ENCODE measurements around the gene ATP11B. TPM values are rescaled to one million over a fixed set of nuclear protein-coding genes. Genes with fewer than 3 reads are reported as not detected.

ATP11B gene
- total RNA-seq, 2 experiments from 2014 or later, result 139 to 143 TPM

- Mint-ChIP-seq H3K27me3 (no peaks in the 10 kb centered on the region), H3K4me3 (no peak overlapping the region), H3K4me1 (ENCODE audit: low read depth) (peaks cover 51% of the 10 kb centered on the region), H3K27ac (peak overlapping the region; percentile 66), H3K9me3 (no peaks in the 10 kb centered on the region), H3K36me3 (ENCODE audit: low read depth) (peaks cover 40% of the 10 kb centered on the region)
- peaks cover 21% of the 10 kb centered on the region for H3K4me1 ChIP-seq (ENCODE audit: insufficient read depth, low read length)
- no peak overlapping the region for H3K27ac ChIP-seq (ENCODE audit: low read depth in 1 of 2, low read length in 2 of 2)
- no peaks in the 10 kb centered on the region for H3K9me3 ChIP-seq (ENCODE audit: control insufficient read depth in 1 of 2, insufficient read depth in 1 of 2, low read length in 2 of 2)
- no peaks in the 10 kb centered on the region for H3K27me3 ChIP-seq (ENCODE audit: control insufficient read depth in 1 of 2, insufficient read depth in 2 of 2, low read length in 2 of 2)
- intact Hi-C loops (cut with DNase I, micrococcal nuclease), result loop anchor here (5.0 to 10.0 kb wide), 3 partner anchors 73 to 473 kb away; partner anchors contain the start of gene DCUN1D1 (in 1 of the 2)
- DNase-seq (peak in 3 of 14 experiments; percentile 30 to 34 (median 34)), ATAC-seq (ENCODE audit: poor library complexity) (peak; percentile 30)
- ChIA-PET POLR2A (no interaction called here), CTCF (interaction anchor here (0.9 to 1.5 kb wide), 4 partner anchors 8 to 270 kb away, joined by 3 to 6 read pairs (median 3); no protein-coding TSS in a partner anchor)
- TF ChIP-seq, protein P1, sequence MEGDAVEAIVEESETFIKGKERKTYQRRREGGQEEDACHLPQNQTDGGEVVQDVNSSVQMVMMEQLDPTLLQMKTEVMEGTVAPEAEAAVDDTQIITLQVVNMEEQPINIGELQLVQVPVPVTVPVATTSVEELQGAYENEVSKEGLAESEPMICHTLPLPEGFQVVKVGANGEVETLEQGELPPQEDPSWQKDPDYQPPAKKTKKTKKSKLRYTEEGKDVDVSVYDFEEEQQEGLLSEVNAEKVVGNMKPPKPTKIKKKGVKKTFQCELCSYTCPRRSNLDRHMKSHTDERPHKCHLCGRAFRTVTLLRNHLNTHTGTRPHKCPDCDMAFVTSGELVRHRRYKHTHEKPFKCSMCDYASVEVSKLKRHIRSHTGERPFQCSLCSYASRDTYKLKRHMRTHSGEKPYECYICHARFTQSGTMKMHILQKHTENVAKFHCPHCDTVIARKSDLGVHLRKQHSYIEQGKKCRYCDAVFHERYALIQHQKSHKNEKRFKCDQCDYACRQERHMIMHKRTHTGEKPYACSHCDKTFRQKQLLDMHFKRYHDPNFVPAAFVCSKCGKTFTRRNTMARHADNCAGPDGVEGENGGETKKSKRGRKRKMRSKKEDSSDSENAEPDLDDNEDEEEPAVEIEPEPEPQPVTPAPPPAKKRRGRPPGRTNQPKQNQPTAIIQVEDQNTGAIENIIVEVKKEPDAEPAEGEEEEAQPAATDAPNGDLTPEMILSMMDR (IDR thresholded peaks at IDR 0.05), result peak; percentile 71
- no peak overlapping the region for H3K4me3 ChIP-seq (ENCODE audit: low read length)
- peaks cover 14% of the 10 kb centered on the region for H3K36me3 ChIP-seq (ENCODE audit: insufficient read depth, low read length)
Measured at GRCh38 chr3:182909318-182910040, 116.2 kb downstream of the ATP11B start.

GRCh38 chr3:182910936-182911781 lies 117.9 kb downstream of the ATP11B start:
- POLR2A ChIA-PET, result interaction anchor here (0.8 kb wide), 1 partner anchor 117 kb away, joined by 3 read pairs; no protein-coding TSS in a partner anchor
- Histone ChIP-seq H3K9me3 (ENCODE audit: control insufficient read depth in 1 of 2, insufficient read depth in 1 of 2, low read length in 2 of 2) (no peaks in the 10 kb centered on the region), H3K27ac (ENCODE audit: low read depth in 1 of 2, low read length in 2 of 2) (peak overlapping the region in 1 of 2 donors; percentile 25), H3K4me3 (ENCODE audit: low read length) (no peak overlapping the region), H3K36me3 (ENCODE audit: insufficient read depth, low read length) (peaks cover 8% of the 10 kb centered on the region), H3K4me1 (ENCODE audit: insufficient read depth, low read length) (peaks cover 23% of the 10 kb centered on the region), H3K27me3 (ENCODE audit: control insufficient read depth in 1 of 2, insufficient read depth in 2 of 2, low read length in 2 of 2) (no peaks in the 10 kb centered on the region)
- peak in 1 of 14 experiments; percentile 22 for DNase-seq
- no peak overlapping the region for H3K4me3 Mint-ChIP-seq
- H3K27me3 Mint-ChIP-seq, result no peaks in the 10 kb centered on the region
- peak; percentile 28 for ATAC-seq (ENCODE audit: poor library complexity)
- H3K36me3 Mint-ChIP-seq (ENCODE audit: low read depth), result peaks cover 40% of the 10 kb centered on the region
- intact Hi-C loops (cut with DNase I, micrococcal nuclease), result loop anchor here in 1 of 2 experiments (5.0 kb wide), 1 partner anchor 471 kb away; no protein-coding TSS in a partner anchor
- peak overlapping the region; percentile 75 for H3K27ac Mint-ChIP-seq
- H3K9me3 Mint-ChIP-seq, result no peaks in the 10 kb centered on the region
- peaks cover 68% of the 10 kb centered on the region for H3K4me1 Mint-ChIP-seq (ENCODE audit: low read depth)
- TF ChIP-seq, protein P1 (IDR thresholded peaks at IDR 0.05), result no peak
- CTCF ChIA-PET, result no interaction called here

DNA sequence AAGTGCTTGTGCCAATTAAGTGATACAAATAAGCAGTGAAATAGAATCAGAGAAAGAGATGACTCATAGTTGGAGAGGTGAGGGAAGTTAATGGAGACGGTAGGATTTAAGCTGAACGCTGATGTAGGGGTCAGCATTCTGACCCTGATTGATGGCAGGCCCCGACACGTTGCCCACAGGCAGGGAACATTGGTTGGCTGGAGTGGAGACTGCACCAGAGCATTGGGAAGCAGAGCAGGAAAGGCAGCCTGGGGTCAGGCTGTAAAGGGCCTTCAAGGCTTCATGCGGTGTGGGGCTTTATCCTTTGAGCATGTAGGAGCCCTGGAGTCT lies 118.4 kb downstream of the ATP11B start:
- DNase-seq (no peak), ATAC-seq (ENCODE audit: poor library complexity) (no peak)
- H3K4me3 Mint-ChIP-seq, result no peak overlapping the region
- no peaks in the 10 kb centered on the region for H3K27me3 Mint-ChIP-seq
- peak overlapping the region in 1 of 2 donors; percentile 16 for H3K27ac ChIP-seq (ENCODE audit: low read depth in 1 of 2, low read length in 2 of 2)
- H3K4me1 Mint-ChIP-seq (ENCODE audit: low read depth), result peaks cover 69% of the 10 kb centered on the region
- no peak overlapping the region for H3K4me3 ChIP-seq (ENCODE audit: low read length)
- peaks cover 23% of the 10 kb centered on the region for H3K4me1 ChIP-seq (ENCODE audit: insufficient read depth, low read length)
- peaks cover 8% of the 10 kb centered on the region for H3K36me3 ChIP-seq (ENCODE audit: insufficient read depth, low read length)
- CTCF ChIA-PET, result no interaction called here
- POLR2A ChIA-PET, result no interaction called here
- peaks cover 40% of the 10 kb centered on the region for H3K36me3 Mint-ChIP-seq (ENCODE audit: low read depth)
- H3K27ac Mint-ChIP-seq, result peak overlapping the region; percentile 75
- H3K27me3 ChIP-seq (ENCODE audit: control insufficient read depth in 1 of 2, insufficient read depth in 2 of 2, low read length in 2 of 2), result no peaks in the 10 kb centered on the region
- no peaks in the 10 kb centered on the region for H3K9me3 Mint-ChIP-seq
- intact Hi-C loops (cut with DNase I, micrococcal nuclease), result loop anchor here in 1 of 2 experiments (5.0 kb wide), 1 partner anchor 471 kb away; no protein-coding TSS in a partner anchor
- H3K9me3 ChIP-seq (ENCODE audit: control insufficient read depth in 1 of 2, insufficient read depth in 1 of 2, low read length in 2 of 2), result no peaks in the 10 kb centered on the region
- TF ChIP-seq, protein P1 (IDR thresholded peaks at IDR 0.05), result no peak
